Subcutaneous preadipocyte (primary cell): ENCODE measurements around the gene MROH9. TPM values are rescaled to one million over a fixed set of nuclear protein-coding genes. Genes with fewer than 3 reads are reported as not detected.

Experiments used
- small RNA-seq: library from RNA; depleted of rRNA; stranded (forward); fragments of <200 nt; gene quantifications from one replicate; pipeline ENCODE3, GENCODE V24; 2012
- total RNA-seq: library from RNA; depleted of rRNA; stranded (reverse); fragments of >200 nt; gene quantifications from 2 replicates; pipeline ENCODE4 v1.2.3, GENCODE V29; 2012

MROH9 gene
- 0.37 TPM in 1 of 2 replicates, not detected in the other for total RNA-seq

GRCh38 chr1:170935231-170935630 is at the start of gene MROH9:
Gene MROH9, plus strand, starts transcription at chr1:170935534. Its CDS starts 10,023 bp downstream, at chr1:170945557.

GRCh38 chr1:171090604-171091003 is 155.3 kb downstream of the MROH9 start, which contains the start of gene FMO3:
Gene FMO3, plus strand, starts transcription at chr1:171090905. Its CDS starts 1,754 bp downstream, at chr1:171092659.

Small RNA genes within 50 kb of the gene (small RNA-seq; reads per million reads assigned to genes)
- gene MIR1295A, result not detected

Other genes starting within 250 kb of the MROH9 start
- gene FMO3, start 155.4 kb downstream of the MROH9 start, total RNA-seq, result 0.20 and 0.37 TPM in 2 replicates
- 0.39 and 0.73 TPM in 2 replicates for gene FMO2, start 249.8 kb downstream of the MROH9 start, total RNA-seq